ENCODE data around the gene COL18A1. TPM values are rescaled to one million over a fixed set of nuclear protein-coding genes. Genes with fewer than 3 reads are reported as not detected.

COL18A1 gene
- total and polyA plus RNA-seq, 2 of the 8 experiments (the other 6 are each of a cell fraction or from before 2014, with no cell fraction given) = 145 to 201 TPM

DNA sequence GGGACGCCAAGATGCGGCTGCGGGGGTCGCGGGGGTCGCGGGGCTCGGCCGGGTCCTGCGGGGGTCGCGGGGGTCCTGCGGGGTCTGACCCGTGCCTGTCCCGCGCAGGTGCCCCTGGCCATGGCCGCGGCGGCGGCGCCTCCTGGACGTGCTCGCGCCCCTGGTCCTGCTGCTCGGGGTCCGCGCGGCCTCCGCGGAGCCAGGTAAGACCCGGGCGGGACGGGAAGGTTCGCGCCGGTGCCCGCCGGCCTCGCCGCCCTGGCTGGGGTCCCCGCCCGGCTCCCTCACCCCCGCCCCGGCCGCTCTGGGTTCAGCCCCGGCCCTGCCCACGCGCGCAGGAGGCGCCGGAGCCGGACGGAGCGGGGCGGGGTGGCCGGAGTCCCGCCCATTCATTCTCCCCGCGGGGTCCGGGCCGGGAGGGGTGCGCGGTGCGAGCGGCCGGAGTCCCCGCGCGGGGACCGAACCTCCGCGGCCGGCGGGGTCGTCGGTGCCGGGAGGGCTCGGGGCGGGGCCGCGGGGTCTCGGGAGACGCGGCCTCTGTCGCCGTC is 380 bp downstream of the COL18A1 start:
- Histone ChIP-seq H3K9ac (replicated peaks in 1 of 4; ENCODE audit: extremely low read depth in 1 of 4, low read depth in 3 of 4, low read length in 3 of 4) (peak overlapping the region in 3 of 4 experiments; percentile 62 to 86 (median 70); a peak in 5 of 7 replicates), H3K36me3 (ENCODE audit: control insufficient read depth in 2 of 4, insufficient read depth in 4 of 4, low read length in 3 of 4) (no peaks in the 10 kb centered on the region), H2AFZ (ENCODE audit: low read length) (no peak overlapping the region), H3K23me2 (ENCODE audit: low read depth, low read length) (peaks cover 6% of the 10 kb centered on the region), H3K14ac (ENCODE audit: insufficient read length) (no peak overlapping the region), H3K4me2 (ENCODE audit: insufficient read depth in 1 of 2, low read depth in 2 of 2, low read length in 2 of 2) (peak overlapping the region; percentile 75 to 85), H2AK5ac (ENCODE audit: low read depth, low read length) (no peak overlapping the region), H2BK12ac (ENCODE audit: low read depth, low read length) (no peak overlapping the region), H2BK20ac (ENCODE audit: low read length) (no peak overlapping the region), H4K8ac (ENCODE audit: extremely low read depth, insufficient read depth, low read length) (0 out of 2 replicates have a peak overlapping the region, but pooled peaks have one; percentile 87), H3K23ac (ENCODE audit: insufficient read length) (no peak overlapping the region), H4K20me1 (replicated peaks in 1 of 2; ENCODE audit: control insufficient read depth in 1 of 2, insufficient read depth in 2 of 2, low read length in 2 of 2) (peaks cover 18 to 23% of the 10 kb centered on the region in 2 experiments), H4K91ac (replicated peaks; ENCODE audit: insufficient read length, low read length) (no peak overlapping the region), H3K18ac (ENCODE audit: extremely low read depth, low read length) (peak overlapping the region; percentile 71; the same call in 1 of the 2 replicates), H4K5ac (ENCODE audit: insufficient read length, low read depth, low read length) (no peak overlapping the region), H3K79me2 (ENCODE audit: control insufficient read depth in 1 of 2, insufficient read depth in 2 of 2, low read length in 2 of 2) (peaks cover 14 to 43% of the 10 kb centered on the region in 2 experiments; a peak in 3 of 4 replicates), H2BK120ac (replicated peaks; ENCODE audit: low read depth, low read length) (no peak overlapping the region), H3K79me1 (ENCODE audit: low read depth, low read length) (peaks cover 16% of the 10 kb centered on the region), H3K4me1 (replicated peaks in 1 of 4; ENCODE audit: control insufficient read depth in 3 of 4, insufficient read depth in 4 of 4, low read length in 3 of 4) (peaks cover 13 to 44% (median 33%) of the 10 kb centered on the region in 4 experiments), H3K27ac (ENCODE audit: low read depth, low read length) (peak overlapping the region; percentile 44; the same call in 1 of the 2 replicates), H2BK15ac (ENCODE audit: low read length) (no peak overlapping the region; the same call in 1 of the 2 replicates), H3K27me3 (replicated peaks in 1 of 4; ENCODE audit: control insufficient read depth in 3 of 4, extremely low read depth in 1 of 4, insufficient read depth in 3 of 4, low read length in 3 of 4) (peaks cover 0 to 4% (median 0%) of the 10 kb centered on the region in 4 experiments; a peak in 4 of 7 replicates), H3K56ac (replicated peaks; ENCODE audit: insufficient read length, low read depth, low read length) (no peak overlapping the region), H3K4ac (replicated peaks; ENCODE audit: insufficient read length, low read depth, low read length) (no peak overlapping the region), H3K4me3 (ENCODE audit: extremely low read depth in 1 of 4, insufficient read depth in 2 of 4, low read depth in 3 of 4, low read length in 4 of 4) (peak overlapping the region; percentile 66 to 77 (median 71)), H2BK5ac (ENCODE audit: low read depth, low read length) (no peak overlapping the region), H3K9me3 (ENCODE audit: insufficient read depth in 2 of 2, low read depth in 1 of 2, low read length in 1 of 2) (peaks cover 0 to 7% of the 10 kb centered on the region in 2 experiments; a peak in 2 of 4 replicates)
- FAIRE-seq (no peak), DNase-seq (ENCODE audit: low read depth in 1 of 2, low spot score in 2 of 2) (no peak)
- ChIA-PET CTCF (ENCODE audit: partially characterized antibody) (no interaction called here), POLR2A (ENCODE audit: partially characterized antibody) (no interaction called here)
- WGBS, 2 experiments (ENCODE audit: extremely low coverage in 1 of 2, insufficient coverage in 1 of 2, insufficient read length in 1 of 2, insufficient replicate concordance in 2 of 2, low coverage in 1 of 2, low lambda C conversion rate in 2 of 2, missing lambda C conversion rate in 1 of 2) = 1% methylated on average over 22 of the region's 86 CpGs; no CpG with 5 or more reads in 1 of the 2 experiments
- TF ChIP-seq, protein P1, sequence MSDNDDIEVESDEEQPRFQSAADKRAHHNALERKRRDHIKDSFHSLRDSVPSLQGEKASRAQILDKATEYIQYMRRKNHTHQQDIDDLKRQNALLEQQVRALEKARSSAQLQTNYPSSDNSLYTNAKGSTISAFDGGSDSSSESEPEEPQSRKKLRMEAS (IDR thresholded peaks at IDR 0.05) = no peak
- TF ChIP-seq SP4 (IDR thresholded peaks at IDR 0.05; ENCODE audit: low read length) = no peak
- TF ChIP-seq, protein P2, sequence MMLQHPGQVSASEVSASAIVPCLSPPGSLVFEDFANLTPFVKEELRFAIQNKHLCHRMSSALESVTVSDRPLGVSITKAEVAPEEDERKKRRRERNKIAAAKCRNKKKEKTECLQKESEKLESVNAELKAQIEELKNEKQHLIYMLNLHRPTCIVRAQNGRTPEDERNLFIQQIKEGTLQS (IDR thresholded peaks at IDR 0.05; ENCODE audit: insufficient read depth, low read depth, low read length) = no peak
- TF ChIP-seq EGR1 (IDR thresholded peaks at IDR 0.05; ENCODE audit: borderline replicate concordance, low read depth, low read length) = no peak

All from H1 (cell line).